Small intestine (tissue), 7 donors: ENCODE data around the gene TRIM14. TPM values are rescaled to one million over a fixed set of nuclear protein-coding genes. Genes with fewer than 3 reads are reported as not detected.

Source experiments
- DNase-seq, 2 donors: peaks; one replicate each; pipeline versions ENCODE4 v3.0.0 to v3.0.0-alpha.2; 2013
- FAIRE-seq: peaks from 2 replicates; lab custom pipeline; 2012; peaks lifted over from hg19 to GRCh38; lab: Jason Lieb, UNC
- H3K27ac ChIP-seq, 3 donors: one replicate each; pipeline ENCODE4 v1.5.1; 2013; ENCODE audit warnings: low read length in 2 of 3, mild to moderate bottlenecking in 2 of 3, control low read depth in 1 of 3, inconsistent platforms in 1 of 3, low read depth in 1 of 3, moderate library complexity in 1 of 3
- H3K27me3 ChIP-seq, 3 donors: one replicate each; pipeline ENCODE4 v1.6.1; 2013; ENCODE audit warnings: low read length in 3 of 3, inconsistent platforms in 1 of 3; ENCODE audit not compliant: control insufficient read depth in 3 of 3, insufficient read depth in 3 of 3
- H3K36me3 ChIP-seq, 3 donors: one replicate each; pipeline ENCODE4 v1.6.1; 2013; ENCODE audit warnings: low read length in 3 of 3, inconsistent platforms in 1 of 3, low read depth in 1 of 3, mild to moderate bottlenecking in 1 of 3, moderate library complexity in 1 of 3; ENCODE audit not compliant: control insufficient read depth in 3 of 3, insufficient read depth in 2 of 3
- H3K4me1 ChIP-seq, 3 donors: one replicate each; pipeline ENCODE4 v1.6.1; 2013; ENCODE audit warnings: low read length in 2 of 3, inconsistent platforms in 1 of 3, low read depth in 1 of 3, mild to moderate bottlenecking in 1 of 3, moderate library complexity in 1 of 3; ENCODE audit not compliant: control insufficient read depth in 3 of 3, insufficient read depth in 2 of 3
- H3K4me3 ChIP-seq, 3 donors: one replicate each; pipeline ENCODE4 v1.5.1; 2013; ENCODE audit warnings: low read length in 3 of 3, control low read depth in 1 of 3, inconsistent platforms in 1 of 3, low read depth in 1 of 3, mild to moderate bottlenecking in 1 of 3, moderate library complexity in 1 of 3
- H3K9me3 ChIP-seq, 2 donors: one replicate each; pipeline ENCODE4 v1.6.1; 2013; ENCODE audit warnings: low read depth in 1 of 2, low read length in 1 of 2; ENCODE audit not compliant: control insufficient read depth in 2 of 2, insufficient read depth in 1 of 2
- WGBS, 3 donors: extraction: QIAGEN DNeasy Blood & Tissue Kit; methylation state at CpG; one replicate each; pipeline ENCODE4 v1.1.7; 2013; 5-methylcytosine and 5-hydroxymethylcytosine counted together
- polyA plus RNA-seq, 4 donors: library from polyadenylated mRNA; stranded (reverse) in 3 of 4; unstranded in 1 of 4; fragments of 200-250 nt in 3 of 4; fragments of 120-200 nt in 1 of 4; gene quantifications; one replicate each; pipeline versions ENCODE4 v1.2.1 to v1.2.3, GENCODE V29; 2013
- donor health status: healthy with polysubstance abuse.
- donor health status: control.
- donor health status: control.
- donor health status: Bipolar disorder and iron deficiency.
- donor health status: healthy.

TRIM14 gene
- polyA plus RNA-seq, 4 donors, result 20.5 to 47.1 (median 32.9) TPM

- peak overlapping the region; percentile 86 to 98 (median 89) for H3K4me3 ChIP-seq
- peak in 1 of 2 donors; percentile 37 for DNase-seq
- no peak for FAIRE-seq
- H3K4me1 ChIP-seq, result peaks cover 2 to 15% (median 5%) of the 10 kb centered on the region in 3 donors
- H3K27ac ChIP-seq, result peak overlapping the region; percentile 90 to 98 (median 94)
- no peaks in the 10 kb centered on the region for H3K27me3 ChIP-seq
- whole genome bisulfite sequencing, 3 donors, result 1 to 6% (median 4%) methylated on average over 14 of the region's 14 CpGs
- peaks cover 0 to 4% of the 10 kb centered on the region in 2 donors for H3K9me3 ChIP-seq
- peaks cover 0 to 19% (median 7%) of the 10 kb centered on the region in 3 donors for H3K36me3 ChIP-seq
Measured at GRCh38 chr9:98057138-98057799, 61.8 kb downstream of the TRIM14 start.

GRCh38 chr9:98056269-98057137 is 62.5 kb downstream of the TRIM14 start, which contains the start of gene NANS:
NANS (plus strand) TSS chr9:98056732; CDS start chr9:98056809, 77 bp downstream.
- Histone ChIP-seq H3K36me3 (peaks cover 0 to 12% (median 4%) of the 10 kb centered on the region in 3 donors), H3K27ac (peak within 1 kb of the TSS; percentile 90 to 98 (median 94)), H3K4me1 (peaks cover 2 to 15% (median 5%) of the 10 kb centered on the region in 3 donors), H3K27me3 (no peaks in the 10 kb centered on the region), H3K4me3 (peak within 1 kb of the TSS; percentile 86 to 98 (median 89)), H3K9me3 (peaks cover 0 to 4% of the 10 kb centered on the region in 2 donors)
- FAIRE-seq (no peak), DNase-seq (peak; percentile 94 to 95)
- WGBS, 3 donors, result 1 to 2% (median 1%) methylated on average over 46 to 80 of the region's 80 CpGs

- Histone ChIP-seq H3K4me3 (no peak overlapping the region), H3K36me3 (peaks cover 0 to 3% (median 0%) of the 10 kb centered on the region in 3 donors), H3K27me3 (no peaks in the 10 kb centered on the region), H3K27ac (no peak overlapping the region), H3K9me3 (peaks cover 0 to 4% of the 10 kb centered on the region in 2 donors), H3K4me1 (peaks cover 2 to 10% (median 5%) of the 10 kb centered on the region in 3 donors)
- WGBS, 3 donors, result 97% methylated on average over 7 of the region's 7 CpGs
- DNase-seq (no peak), FAIRE-seq (no peak)
Measured at GRCh38 chr9:98054376-98054951, 64.6 kb downstream of the TRIM14 start.

GRCh38 chr9:98050351-98050750 is 68.7 kb downstream of the TRIM14 start:
- H3K9me3 ChIP-seq, result peaks cover 0 to 4% of the 10 kb centered on the region in 2 donors
- no peaks in the 10 kb centered on the region for H3K4me1 ChIP-seq
- no peaks in the 10 kb centered on the region for H3K27me3 ChIP-seq
- WGBS, 3 donors, result 91 to 98% (median 97%) methylated on average over 4 of the region's 4 CpGs
- FAIRE-seq (no peak), DNase-seq (no peak)
- no peaks in the 10 kb centered on the region for H3K36me3 ChIP-seq
- no peak overlapping the region for H3K27ac ChIP-seq
- no peak overlapping the region for H3K4me3 ChIP-seq

- no peak overlapping the region for H3K4me3 ChIP-seq
- no peak for FAIRE-seq
- H3K27me3 ChIP-seq, result no peaks in the 10 kb centered on the region
- H3K9me3 ChIP-seq, result peaks cover 0 to under 1% of the 10 kb centered on the region in 2 donors
- no peak for DNase-seq
- H3K27ac ChIP-seq, result no peak overlapping the region
- WGBS, 3 donors, result 63 to 87% (median 78%) methylated on average over 1 of the region's 1 CpG
- H3K36me3 ChIP-seq, result no peaks in the 10 kb centered on the region
- H3K4me1 ChIP-seq, result no peaks in the 10 kb centered on the region
Measured at GRCh38 chr9:98049288-98050072, 69.5 kb downstream of the TRIM14 start.

- DNase-seq, result no peak
- no peak overlapping the region for H3K27ac ChIP-seq
- no peaks in the 10 kb centered on the region for H3K36me3 ChIP-seq
- H3K9me3 ChIP-seq, result no peaks in the 10 kb centered on the region
- no peak for FAIRE-seq
- WGBS, 3 donors, result 71 to 82% (median 75%) methylated on average over 5 of the region's 5 CpGs
- H3K4me1 ChIP-seq, result no peaks in the 10 kb centered on the region
- no peaks in the 10 kb centered on the region for H3K27me3 ChIP-seq
- H3K4me3 ChIP-seq, result no peak overlapping the region
Measured at GRCh38 chr9:98047002-98047401, 72.0 kb downstream of the TRIM14 start.

- Histone ChIP-seq H3K27ac (no peak overlapping the region), H3K27me3 (no peaks in the 10 kb centered on the region), H3K4me1 (no peaks in the 10 kb centered on the region), H3K4me3 (no peak overlapping the region), H3K9me3 (no peaks in the 10 kb centered on the region), H3K36me3 (no peaks in the 10 kb centered on the region)
- DNase-seq (no peak), FAIRE-seq (no peak)
- WGBS, 3 donors, result 93 to 94% (median 94%) methylated on average over 9 of the region's 9 CpGs
Measured at GRCh38 chr9:98046180-98046543, 72.9 kb downstream of the TRIM14 start.
